Erythroblast (primary cell): ENCODE measurements around the gene CEP95.

Source experiments
- GATA1 ChIP-seq: IDR thresholded peaks from 2 replicates; pipeline ENCODE4 v1.6.1; 2011; ENCODE audit warnings: low read depth, mild to moderate bottlenecking, control low read depth, low read length, moderate library complexity
- POLR2A ChIP-seq: IDR thresholded peaks from 2 replicates; pipeline ENCODE4 v1.6.1; 2011; ENCODE audit warnings: mild to moderate bottlenecking, low read length

DNA sequence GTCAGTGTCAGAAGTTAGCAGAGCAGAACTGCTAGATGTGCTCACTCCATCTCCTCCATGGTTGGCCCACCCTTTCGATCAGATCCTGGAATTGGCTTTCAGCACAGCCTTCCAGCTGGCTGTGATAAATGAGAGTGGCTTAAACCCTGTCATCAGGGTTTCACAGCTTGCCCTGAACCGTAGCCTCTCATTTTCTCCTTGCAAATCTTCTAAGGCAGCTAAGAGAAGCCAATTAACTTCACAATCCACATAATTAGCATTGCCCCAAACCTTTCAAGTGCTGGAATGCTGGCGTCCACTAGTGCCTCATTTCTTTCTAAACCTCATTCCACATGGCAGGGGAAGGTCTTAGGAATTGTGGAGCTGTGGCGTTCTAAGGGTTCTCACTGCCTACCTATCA lies 36.2 kb upstream of the CEP95 start:
- TF ChIP-seq POLR2A, result no peak
- no peak for TF ChIP-seq GATA1
